Testis (tissue), 3 donors: ENCODE measurements around the gene LGSN. TPM values are rescaled to one million over a fixed set of nuclear protein-coding genes. Genes with fewer than 3 reads are reported as not detected.

Source experiments
- DNase-seq: peaks from one replicate; pipeline ENCODE4 v3.0.0-alpha.2; 2019
- H3K27ac ChIP-seq, 2 donors: fragments of 200-600 bp; sonication (generic); one replicate each; pipeline ENCODE4 v1.5.1; 2019
- H3K27me3 ChIP-seq: fragments of 200-600 bp; sonication (generic); one replicate; pipeline ENCODE4 v1.5.1; 2019
- H3K36me3 ChIP-seq: fragments of 200-600 bp; sonication (generic); one replicate; pipeline ENCODE4 v1.5.1; 2017; ENCODE audit warnings: low read depth; ENCODE audit errors: missing control alignments
- H3K4me1 ChIP-seq: fragments of 200-600 bp; sonication (generic); one replicate; pipeline ENCODE4 v1.5.1; 2019
- H3K4me3 ChIP-seq, 2 donors: fragments of 200-600 bp; sonication (generic); one replicate each; pipeline ENCODE4 v1.5.1; 2017 to 2019
- H3K9me3 ChIP-seq: fragments of 200-600 bp; sonication (generic); one replicate; pipeline ENCODE4 v1.5.1; 2017
- CTCF ChIP-seq, 3 experiments: fragments of 450-650 bp in 2 of 3; fragments of 200-600 bp in 1 of 3; sonication (generic) in 1 of 3; IDR thresholded peaks; one replicate each; pipeline ENCODE4 v1.5.1; 2016 to 2019; ENCODE audit warnings: antibody characterized with exemption in 3 of 3, mild to moderate bottlenecking in 2 of 3, moderate library complexity in 1 of 3
- POLR2A ChIP-seq: fragments of 450-650 bp; IDR thresholded peaks from one replicate; pipeline ENCODE4 v1.6.1; 2017; ENCODE audit warnings: antibody characterized with exemption, mild to moderate bottlenecking, moderate library complexity
- WGBS, 2 donors: methylation state at CpG; one replicate each; pipeline ENCODE4 v1.1.5; 2018; 5-methylcytosine and 5-hydroxymethylcytosine counted together
- intact Hi-C: fragments of 100-400 bp; cut with DNase I; formaldehyde crosslinking; loops from one replicate; pipeline ENCODE4 v1.15.1; 2023; ENCODE audit warnings: low total_unique reads
- polyA plus RNA-seq: library from polyadenylated mRNA; stranded (reverse); fragments of 350-450 nt; fragmentation: Illumina TruSeq; extraction: RNeasy Lipid Tissue Mini Kit (QIAGEN cat#74804); gene quantifications from one replicate; pipeline ENCODE4 v1.2.3, GENCODE V29; 2014; ENCODE audit warnings: low read depth, low replicate concordance; ENCODE audit not compliant: insufficient read depth
- total RNA-seq, 2 donors: library from RNA; depleted of rRNA; stranded (reverse); fragments of >200 nt; gene quantifications; one replicate each; pipeline ENCODE4 v1.2.3, GENCODE V29; 2016

LGSN gene
- total and polyA plus RNA-seq, 3 donors from 2014 or later: 0.62 to 1.8 (median 0.69) TPM

- intact Hi-C loops: no loop called here
- no peak overlapping the region for H3K4me3 ChIP-seq
- no peaks in the 10 kb centered on the region for H3K4me1 ChIP-seq
- TF ChIP-seq CTCF (IDR thresholded peaks at IDR 0.05) (no peak), POLR2A (no peak)
- H3K36me3 ChIP-seq: no peaks in the 10 kb centered on the region
- H3K27me3 ChIP-seq: no peaks in the 10 kb centered on the region
- no peaks in the 10 kb centered on the region for H3K9me3 ChIP-seq
- WGBS, 2 donors: 59 to 71% methylated on average over 1 of the region's 1 CpG
- no peak overlapping the region for H3K27ac ChIP-seq
- no peak for DNase-seq
These were observed 52.0 kb downstream of the LGSN start for GRCh38 chr6:63267828-63268227.

- TF ChIP-seq CTCF (IDR thresholded peaks at IDR 0.05) (no peak), POLR2A (no peak)
These were observed 52.7 kb downstream of the LGSN start for GRCh38 chr6:63267046-63267445.

GRCh38 chr6:63263444-63263843 is 56.3 kb downstream of the LGSN start:
- no peak overlapping the region for H3K4me3 ChIP-seq
- no peak for DNase-seq
- TF ChIP-seq POLR2A (no peak), CTCF (IDR thresholded peaks at IDR 0.05) (no peak)
- H3K27ac ChIP-seq: no peak overlapping the region
- H3K4me1 ChIP-seq: no peaks in the 10 kb centered on the region
- H3K36me3 ChIP-seq: no peaks in the 10 kb centered on the region
- H3K9me3 ChIP-seq: no peaks in the 10 kb centered on the region
- intact Hi-C loops: no loop called here
- no peaks in the 10 kb centered on the region for H3K27me3 ChIP-seq
- 17 to 19% methylated on average over 3 of the region's 3 CpGs for WGBS, 2 donors

More at GRCh38 chr6:63267046-63267445, 52.7 kb downstream of the LGSN start:
- no peak overlapping the region for H3K4me3 ChIP-seq
- H3K27me3 ChIP-seq: no peaks in the 10 kb centered on the region
- no peak for DNase-seq
- no peaks in the 10 kb centered on the region for H3K9me3 ChIP-seq
- H3K36me3 ChIP-seq: no peaks in the 10 kb centered on the region
- intact Hi-C loops: no loop called here
- H3K4me1 ChIP-seq: no peaks in the 10 kb centered on the region
- WGBS, 2 donors: 50% methylated on average over 4 of the region's 4 CpGs
- no peak overlapping the region for H3K27ac ChIP-seq

GRCh38 chr6:63261820-63262219 is 58.0 kb downstream of the LGSN start:
- Histone ChIP-seq H3K36me3 (no peaks in the 10 kb centered on the region), H3K27me3 (no peaks in the 10 kb centered on the region), H3K9me3 (no peaks in the 10 kb centered on the region), H3K4me3 (no peak overlapping the region), H3K27ac (no peak overlapping the region), H3K4me1 (no peaks in the 10 kb centered on the region)
- intact Hi-C loops: no loop called here
- no peak for DNase-seq
- TF ChIP-seq POLR2A (no peak), CTCF (IDR thresholded peaks at IDR 0.05) (no peak)
- WGBS, 2 donors: 64 to 81% methylated on average over 3 of the region's 3 CpGs

- intact Hi-C loops: no loop called here
- no peaks in the 10 kb centered on the region for H3K27me3 ChIP-seq
- H3K36me3 ChIP-seq: no peaks in the 10 kb centered on the region
- H3K9me3 ChIP-seq: no peaks in the 10 kb centered on the region
- DNase-seq: no peak
- no peak overlapping the region for H3K27ac ChIP-seq
- no peak overlapping the region for H3K4me3 ChIP-seq
- H3K4me1 ChIP-seq: no peaks in the 10 kb centered on the region
- no peak for TF ChIP-seq CTCF (IDR thresholded peaks at IDR 0.05)
- no peak for TF ChIP-seq POLR2A
These were observed 60.6 kb downstream of the LGSN start for GRCh38 chr6:63259153-63259552.
